ENCODE measurements around the gene C17orf67.
A peak's percentile ranks its signal among the peaks of the same experiment; 100 is the strongest.

The C17orf67 gene

GRCh38 chr17:56833809-56834379, at the start of gene C17orf67, which contains the start of gene DGKE:
Gene C17orf67 (minus strand): TSS chr17:56833920. CDS start chr17:56815810, 18,110 bp downstream.
Gene DGKE (plus strand): TSS chr17:56834151. CDS start chr17:56834796, 645 bp downstream.
- peak within 1 kb of the TSS; percentile 89 for H3K27ac Mint-ChIP-seq
- peaks cover 46% of the 10 kb centered on the region for H3K4me1 Mint-ChIP-seq (ENCODE audit: low read depth)
- H3K36me3 Mint-ChIP-seq (ENCODE audit: low read depth) = peaks cover 27% of the 10 kb centered on the region
- H3K4me3 Mint-ChIP-seq = peak within 1 kb of the TSS; percentile 90
- H3K9me3 Mint-ChIP-seq = no peaks in the 10 kb centered on the region
- H3K27me3 Mint-ChIP-seq (ENCODE audit: low read depth) = no peaks in the 10 kb centered on the region

GRCh38 chr17:56881685-56882295, 48.1 kb upstream of the C17orf67 start:
- no peaks in the 10 kb centered on the region for H3K9me3 Mint-ChIP-seq
- no peak overlapping the region for H3K4me3 Mint-ChIP-seq
- no peak overlapping the region for H3K27ac Mint-ChIP-seq
- H3K4me1 Mint-ChIP-seq (ENCODE audit: low read depth) = peaks cover 2% of the 10 kb centered on the region
- peaks cover 6% of the 10 kb centered on the region for H3K27me3 Mint-ChIP-seq (ENCODE audit: low read depth)
- peaks cover 10% of the 10 kb centered on the region for H3K36me3 Mint-ChIP-seq (ENCODE audit: low read depth)

- Mint-ChIP-seq H3K9me3 (no peaks in the 10 kb centered on the region), H3K27ac (no peak overlapping the region), H3K4me3 (no peak overlapping the region), H3K36me3 (ENCODE audit: low read depth) (peaks cover 3% of the 10 kb centered on the region), H3K27me3 (ENCODE audit: low read depth) (peaks cover 6% of the 10 kb centered on the region), H3K4me1 (ENCODE audit: low read depth) (peaks cover 2% of the 10 kb centered on the region)
Measured at GRCh38 chr17:56880571-56880970, 46.9 kb upstream of the C17orf67 start.

DNA sequence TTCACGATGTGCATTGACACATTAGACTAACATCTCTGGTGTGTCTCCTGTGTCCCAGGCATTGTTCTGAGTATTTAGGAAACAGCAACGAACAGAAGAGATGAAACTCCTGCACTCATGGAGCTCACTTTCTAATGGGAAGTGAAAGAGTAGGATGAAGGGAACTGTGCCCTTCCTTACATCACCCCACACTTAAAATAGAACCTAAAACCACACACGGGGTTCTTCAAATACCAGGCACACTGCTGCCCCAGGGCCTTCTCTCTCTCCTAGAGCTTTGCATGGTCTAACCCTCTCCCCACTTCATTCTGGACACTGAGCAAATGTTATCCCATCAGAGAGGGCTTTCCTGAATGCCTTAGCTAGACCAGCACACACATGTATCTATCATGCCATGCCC, 46.4 kb upstream of the C17orf67 start:
- Mint-ChIP-seq H3K4me1 (ENCODE audit: low read depth) (no peaks in the 10 kb centered on the region), H3K9me3 (no peaks in the 10 kb centered on the region), H3K36me3 (ENCODE audit: low read depth) (no peaks in the 10 kb centered on the region), H3K27ac (no peak overlapping the region), H3K27me3 (ENCODE audit: low read depth) (peaks cover 6% of the 10 kb centered on the region), H3K4me3 (no peak overlapping the region)

GRCh38 chr17:56879280-56879679, 45.6 kb upstream of the C17orf67 start:
- H3K27ac Mint-ChIP-seq = no peak overlapping the region
- H3K4me1 Mint-ChIP-seq (ENCODE audit: low read depth) = no peaks in the 10 kb centered on the region
- peaks cover 6% of the 10 kb centered on the region for H3K27me3 Mint-ChIP-seq (ENCODE audit: low read depth)
- H3K9me3 Mint-ChIP-seq = no peaks in the 10 kb centered on the region
- no peaks in the 10 kb centered on the region for H3K36me3 Mint-ChIP-seq (ENCODE audit: low read depth)
- H3K4me3 Mint-ChIP-seq = no peak overlapping the region

DNA sequence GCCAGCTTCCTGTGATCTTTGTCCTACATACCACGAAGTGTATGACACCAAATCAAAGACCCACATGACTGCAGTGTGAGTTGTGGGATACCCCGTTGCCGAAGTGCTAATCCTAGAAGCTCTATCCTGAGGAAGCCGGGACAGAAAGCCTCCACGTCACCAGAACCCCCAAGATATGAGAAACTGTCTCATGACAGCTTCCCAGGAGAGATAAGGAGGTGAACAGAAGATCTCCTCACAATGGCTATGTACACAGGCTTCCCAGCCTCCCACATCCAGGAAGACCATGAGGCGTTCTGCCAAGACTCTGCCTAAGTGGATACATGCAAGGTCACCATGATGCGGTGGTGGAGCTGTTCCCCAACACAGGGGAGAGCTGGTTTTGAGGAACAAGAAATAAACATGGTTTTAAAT, 43.1 kb upstream of the C17orf67 start:
- Mint-ChIP-seq H3K4me1 (ENCODE audit: low read depth) (no peaks in the 10 kb centered on the region), H3K27me3 (ENCODE audit: low read depth) (peaks cover 11% of the 10 kb centered on the region), H3K36me3 (ENCODE audit: low read depth) (no peaks in the 10 kb centered on the region), H3K27ac (no peak overlapping the region), H3K9me3 (no peaks in the 10 kb centered on the region), H3K4me3 (no peak overlapping the region)

- H3K36me3 Mint-ChIP-seq (ENCODE audit: low read depth) = no peaks in the 10 kb centered on the region
- H3K4me3 Mint-ChIP-seq = no peak overlapping the region
- H3K27ac Mint-ChIP-seq = peak overlapping the region; percentile 67
- peaks cover 5% of the 10 kb centered on the region for H3K27me3 Mint-ChIP-seq (ENCODE audit: low read depth)
- no peaks in the 10 kb centered on the region for H3K9me3 Mint-ChIP-seq
- peaks cover 4% of the 10 kb centered on the region for H3K4me1 Mint-ChIP-seq (ENCODE audit: low read depth)
Measured at GRCh38 chr17:56870081-56870651, 36.4 kb upstream of the C17orf67 start.

DNA sequence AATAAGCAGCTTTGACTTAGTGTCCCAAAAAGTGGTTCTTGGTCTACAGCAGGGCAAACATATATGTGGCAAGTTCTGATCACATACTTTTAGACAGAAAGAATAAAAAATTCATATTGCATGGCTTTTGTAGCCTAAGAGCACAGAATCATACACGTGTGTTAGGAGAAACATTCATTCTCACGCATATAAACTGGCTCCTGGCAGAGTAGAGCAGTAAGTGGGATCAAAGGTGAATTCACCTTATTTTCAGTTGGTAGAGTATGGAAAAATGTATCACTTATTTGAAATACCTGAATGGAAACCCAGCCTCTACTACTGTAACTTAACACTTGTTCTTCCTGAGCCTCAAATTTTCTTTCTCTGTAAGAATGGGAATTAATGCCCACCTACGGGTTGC, 35.0 kb upstream of the C17orf67 start:
- no peaks in the 10 kb centered on the region for H3K36me3 Mint-ChIP-seq (ENCODE audit: low read depth)
- peaks cover 4% of the 10 kb centered on the region for H3K4me1 Mint-ChIP-seq (ENCODE audit: low read depth)
- no peaks in the 10 kb centered on the region for H3K9me3 Mint-ChIP-seq
- no peak overlapping the region for H3K27ac Mint-ChIP-seq
- H3K4me3 Mint-ChIP-seq = no peak overlapping the region
- H3K27me3 Mint-ChIP-seq (ENCODE audit: low read depth) = peaks cover under 1% of the 10 kb centered on the region

GRCh38 chr17:56867948-56868376, 34.2 kb upstream of the C17orf67 start:
- H3K9me3 Mint-ChIP-seq = no peaks in the 10 kb centered on the region
- no peaks in the 10 kb centered on the region for H3K27me3 Mint-ChIP-seq (ENCODE audit: low read depth)
- H3K4me1 Mint-ChIP-seq (ENCODE audit: low read depth) = peaks cover 4% of the 10 kb centered on the region
- H3K36me3 Mint-ChIP-seq (ENCODE audit: low read depth) = peaks cover 5% of the 10 kb centered on the region
- H3K4me3 Mint-ChIP-seq = no peak overlapping the region
- H3K27ac Mint-ChIP-seq = no peak overlapping the region

DNA sequence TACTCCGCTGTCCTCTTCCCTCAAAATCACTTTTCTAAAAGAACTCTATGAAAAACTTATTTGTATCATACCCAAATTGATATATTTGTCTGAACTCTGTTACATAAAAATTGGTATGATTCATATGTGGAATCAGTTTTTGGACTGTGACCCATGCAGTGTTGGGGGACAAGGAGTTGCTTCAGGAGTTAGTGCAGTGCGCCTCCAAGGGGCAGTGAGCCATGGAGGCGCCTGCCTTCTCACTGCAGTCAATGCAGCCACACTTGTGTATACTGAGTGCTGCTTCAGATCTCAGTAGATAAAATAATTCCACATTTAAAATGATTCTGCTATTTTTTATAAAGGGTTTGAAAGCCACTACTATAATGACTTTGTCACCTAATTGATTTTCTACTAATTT, 32.8 kb upstream of the C17orf67 start:
- H3K27ac Mint-ChIP-seq = no peak overlapping the region
- peaks cover 13% of the 10 kb centered on the region for H3K36me3 Mint-ChIP-seq (ENCODE audit: low read depth)
- H3K27me3 Mint-ChIP-seq (ENCODE audit: low read depth) = no peaks in the 10 kb centered on the region
- H3K9me3 Mint-ChIP-seq = no peaks in the 10 kb centered on the region
- H3K4me1 Mint-ChIP-seq (ENCODE audit: low read depth) = peaks cover 4% of the 10 kb centered on the region
- H3K4me3 Mint-ChIP-seq = no peak overlapping the region

- H3K36me3 Mint-ChIP-seq (ENCODE audit: low read depth) = peaks cover 16% of the 10 kb centered on the region
Measured at GRCh38 chr17:56866076-56866475, 32.4 kb upstream of the C17orf67 start.

GRCh38 chr17:56863974-56864373, 30.3 kb upstream of the C17orf67 start:
- H3K4me3 Mint-ChIP-seq = no peak overlapping the region

More at GRCh38 chr17:56866076-56866475, 32.4 kb upstream of the C17orf67 start:
- Mint-ChIP-seq H3K4me3 (no peak overlapping the region), H3K4me1 (ENCODE audit: low read depth) (peaks cover 4% of the 10 kb centered on the region), H3K27me3 (ENCODE audit: low read depth) (no peaks in the 10 kb centered on the region), H3K9me3 (no peaks in the 10 kb centered on the region), H3K27ac (no peak overlapping the region)

GRCh38 chr17:56861899-56862298, 28.2 kb upstream of the C17orf67 start:
- Mint-ChIP-seq H3K4me3 (no peak overlapping the region), H3K36me3 (ENCODE audit: low read depth) (peaks cover 24% of the 10 kb centered on the region), H3K4me1 (ENCODE audit: low read depth) (no peaks in the 10 kb centered on the region), H3K9me3 (no peaks in the 10 kb centered on the region), H3K27me3 (ENCODE audit: low read depth) (no peaks in the 10 kb centered on the region), H3K27ac (no peak overlapping the region)

More at GRCh38 chr17:56863974-56864373, 30.3 kb upstream of the C17orf67 start:
- Mint-ChIP-seq H3K27ac (no peak overlapping the region), H3K36me3 (ENCODE audit: low read depth) (peaks cover 19% of the 10 kb centered on the region), H3K27me3 (ENCODE audit: low read depth) (no peaks in the 10 kb centered on the region), H3K4me1 (ENCODE audit: low read depth) (no peaks in the 10 kb centered on the region), H3K9me3 (no peaks in the 10 kb centered on the region)

- Mint-ChIP-seq H3K27me3 (ENCODE audit: low read depth) (no peaks in the 10 kb centered on the region), H3K9me3 (no peaks in the 10 kb centered on the region), H3K36me3 (ENCODE audit: low read depth) (peaks cover 38% of the 10 kb centered on the region), H3K4me1 (ENCODE audit: low read depth) (no peaks in the 10 kb centered on the region), H3K27ac (no peak overlapping the region), H3K4me3 (no peak overlapping the region)
Measured at GRCh38 chr17:56851008-56851407, 17.3 kb upstream of the C17orf67 start.

DNA sequence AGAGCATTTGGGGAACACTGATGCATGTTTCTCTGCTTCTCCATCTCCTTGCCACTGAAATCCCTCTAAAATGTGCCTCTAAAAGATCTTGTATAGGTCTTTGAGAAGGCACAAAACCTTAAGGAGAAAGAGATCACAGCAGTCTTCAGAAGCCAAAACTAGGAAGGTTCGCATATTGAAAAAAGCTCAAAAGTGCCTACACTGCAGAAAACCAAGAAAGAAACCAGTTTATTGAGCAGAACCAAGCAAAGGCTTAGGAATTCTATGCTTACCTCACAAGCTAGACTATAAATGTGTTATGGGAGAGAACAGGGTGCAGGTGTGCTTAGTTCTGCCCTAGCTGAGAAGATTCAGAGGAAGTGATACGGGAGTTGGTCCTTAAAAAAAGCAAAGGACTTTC, 16.9 kb upstream of the C17orf67 start:
- Mint-ChIP-seq H3K4me3 (no peak overlapping the region), H3K9me3 (no peaks in the 10 kb centered on the region), H3K27me3 (ENCODE audit: low read depth) (no peaks in the 10 kb centered on the region), H3K36me3 (ENCODE audit: low read depth) (peaks cover 39% of the 10 kb centered on the region), H3K27ac (no peak overlapping the region), H3K4me1 (ENCODE audit: low read depth) (no peaks in the 10 kb centered on the region)

All from T-helper 1 cell treated with Interleukin-12 subunit alpha and Interleukin-12 subunit beta and Interleukin-4 antibody, amounts not matched to agents 30 μg/mL and 1 μg/mL, for 36 hours (primary cell).